Heart right ventricle (tissue), 16 donors: ENCODE data around the gene CTBP1. TPM values are rescaled to one million over a fixed set of nuclear protein-coding genes. Genes with fewer than 3 reads are reported as not detected.

Source experiments
- ATAC-seq, 8 donors: fragments of 200-7000 bp; cut with Tn5 transposase; one replicate each; pipeline ENCODE4 v1.9.1; 2020; ENCODE audit warnings: mild to moderate bottlenecking in 8 of 8, moderate library complexity in 8 of 8, moderate number of reproducible peaks in 1 of 8
- DNase-seq, 2 donors: peaks; one replicate each; pipeline ENCODE4 v3.0.0-alpha.2; 2020
- H3K27ac ChIP-seq, 10 donors: fragments of 200-600 bp; sonication (generic) in 2 of 10; one replicate each; pipeline versions ENCODE4 v1.5.0 to v1.8.0; 2020 to 2022; ENCODE audit warnings: mild to moderate bottlenecking in 3 of 10
- H3K27me3 ChIP-seq, 7 donors: fragments of 200-600 bp; one replicate each; pipeline ENCODE4 v1.8.0; 2021 to 2022; ENCODE audit warnings: mild to moderate bottlenecking in 2 of 7
- H3K36me3 ChIP-seq, 9 donors: fragments of 200-600 bp; sonication (generic) in 1 of 9; one replicate each; pipeline versions ENCODE4 v1.5.0 to v1.8.0; 2020 to 2022; ENCODE audit warnings: mild to moderate bottlenecking in 2 of 9
- H3K4me1 ChIP-seq, 9 donors: fragments of 200-600 bp; sonication (generic) in 1 of 9; one replicate each; pipeline versions ENCODE4 v1.5.0 to v1.8.0; 2020 to 2022; ENCODE audit warnings: mild to moderate bottlenecking in 4 of 9
- H3K4me3 ChIP-seq, 10 donors: fragments of 200-600 bp; sonication (generic) in 2 of 10; one replicate each; pipeline versions ENCODE4 v1.5.0 to v1.8.0; 2020 to 2022; ENCODE audit warnings: mild to moderate bottlenecking in 7 of 10, moderate library complexity in 2 of 10
- H3K9me3 ChIP-seq, 11 donors: fragments of 200-600 bp in 10 of 11; sonication (generic) in 2 of 11; one replicate each; pipeline versions ENCODE4 v1.5.0 to v1.8.0; 2013 to 2022; ENCODE audit warnings: mild to moderate bottlenecking in 2 of 11, control low read depth in 1 of 11, moderate library complexity in 1 of 11
- WGBS, 2 donors: extraction: QIAGEN DNeasy Blood & Tissue Kit; methylation state at CpG; one replicate each; pipeline ENCODE4 v1.1.7; 2013; ENCODE audit warnings: inconsistent platforms in 1 of 2; 5-methylcytosine and 5-hydroxymethylcytosine counted together
- intact Hi-C, 10 donors: fragments of 100-400 bp; cut with DNase I; formaldehyde crosslinking; loops; one replicate each; pipeline versions ENCODE4 v1.11.1 to v1.14.2; 2022
- polyA plus RNA-seq, 2 donors: library from polyadenylated mRNA; stranded (reverse); fragments of 200-250 nt; gene quantifications; one replicate each; pipeline ENCODE4 v1.2.3, GENCODE V29; 2013
- total RNA-seq, 10 donors: library from RNA; stranded (reverse); fragmentation: NEBNext Ultra II Directional in 3 of 10; extraction: Animal tissue kit (Norgen Biotek cat#: 25700) in 3 of 10; gene quantifications; one replicate each; pipeline versions ENCODE4 v1.2.1 to v1.2.4, GENCODE V29; 2021 to 2023
- TF ChIP-seq, protein P1 (sequence below), 9 donors: fragments of 200-600 bp; sonication (generic) in 2 of 9; IDR thresholded peaks; one replicate each; pipeline versions ENCODE4 v1.5.0 to v1.8.0; 2021 to 2022; ENCODE audit warnings: antibody characterized with exemption in 9 of 9, mild to moderate bottlenecking in 5 of 9, moderate library complexity in 1 of 9
- donor health status: Arrhythmogenic right ventricular cardiomyopathy.
- donor health status: ischemic (EF 13 %, LVEDD 7.1; RV severe dilation, severe dysfunction).
- donor health status: healthy with polysubstance abuse.
- donor health status: DM: no; HTN: yes; CAD: no.
- donor health status: DM: no; HTN: no; CAD: no.
- donor health status: ischemic (EF 25% LVEDD 6.9; RV normal size, moderate dysfunction).
- donor health status: ischemic (EF 25% LVEDD 5.7; RV mildly dilated, moderate dysfunction).
- donor health status: healthy.
- donor health status: DM: yes; HTN: yes; CAD: no.
- donor health status: Ischemic cardiomyopathy.
- donor health status: ischemic (EF 35%, LVEDD 5.7; RV mildly dilated, moderate dysfunction).
- donor health status: nonischemic (EF 11% LVEDD 7.7; RV severe dilation, severe dysfunction).
- donor health status: DM: yes; HTN: yes; CAD: no.
- donor health status: PGD.
- donor health status: ischemic (EF 29% LVEDD 5.4; RV normal size, mild dysfunction).
- donor health status: nonischemic (EF 23%, LVEDD 6.1; RV moderate dilation, normal function).

The CTBP1 gene
- total and polyA plus RNA-seq, 12 donors = 98.6 to 132 (median 121) TPM

DNA sequence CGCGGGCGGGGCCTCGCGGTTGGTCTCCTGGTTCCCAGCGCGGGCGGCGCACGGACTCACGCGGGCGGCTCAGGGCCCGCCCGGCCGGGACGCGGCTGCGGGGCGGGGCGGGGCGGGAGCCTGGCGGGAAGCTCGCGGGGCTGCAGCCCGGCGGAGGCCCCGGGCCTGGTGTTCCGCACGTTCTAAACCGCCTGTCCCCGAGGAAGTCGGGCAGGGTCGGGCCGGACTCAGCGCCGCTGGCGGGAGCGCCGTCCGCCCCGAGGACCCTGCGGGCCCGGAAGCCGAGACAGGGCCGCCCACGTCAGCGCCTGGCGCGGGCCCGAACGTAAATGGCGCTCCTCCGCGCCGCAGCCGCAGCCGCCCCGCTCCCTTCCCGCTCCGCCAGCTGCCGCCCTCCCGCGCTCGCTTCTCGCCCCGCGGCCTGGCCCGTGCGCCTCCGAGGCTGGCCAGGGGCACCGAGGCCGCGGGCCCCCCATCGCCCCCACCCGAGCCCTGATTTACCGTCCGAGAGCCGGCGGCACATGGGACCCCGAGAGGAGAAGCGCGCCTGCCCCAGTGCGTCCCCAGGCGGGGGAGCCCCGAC lies 309 bp upstream of the CTBP1 start:
- DNase-seq (peak; percentile 85 to 89), ATAC-seq (peak; percentile 40 to 75 (median 66))
- H3K36me3 ChIP-seq = peaks cover 0 to 13% (median 0%) of the 10 kb centered on the region in 9 donors
- H3K9me3 ChIP-seq = peaks cover 0 to 14% (median 0%) of the 10 kb centered on the region in 11 donors
- peak overlapping the region; percentile 45 to 86 (median 78) for H3K4me3 ChIP-seq
- TF ChIP-seq, protein P1, sequence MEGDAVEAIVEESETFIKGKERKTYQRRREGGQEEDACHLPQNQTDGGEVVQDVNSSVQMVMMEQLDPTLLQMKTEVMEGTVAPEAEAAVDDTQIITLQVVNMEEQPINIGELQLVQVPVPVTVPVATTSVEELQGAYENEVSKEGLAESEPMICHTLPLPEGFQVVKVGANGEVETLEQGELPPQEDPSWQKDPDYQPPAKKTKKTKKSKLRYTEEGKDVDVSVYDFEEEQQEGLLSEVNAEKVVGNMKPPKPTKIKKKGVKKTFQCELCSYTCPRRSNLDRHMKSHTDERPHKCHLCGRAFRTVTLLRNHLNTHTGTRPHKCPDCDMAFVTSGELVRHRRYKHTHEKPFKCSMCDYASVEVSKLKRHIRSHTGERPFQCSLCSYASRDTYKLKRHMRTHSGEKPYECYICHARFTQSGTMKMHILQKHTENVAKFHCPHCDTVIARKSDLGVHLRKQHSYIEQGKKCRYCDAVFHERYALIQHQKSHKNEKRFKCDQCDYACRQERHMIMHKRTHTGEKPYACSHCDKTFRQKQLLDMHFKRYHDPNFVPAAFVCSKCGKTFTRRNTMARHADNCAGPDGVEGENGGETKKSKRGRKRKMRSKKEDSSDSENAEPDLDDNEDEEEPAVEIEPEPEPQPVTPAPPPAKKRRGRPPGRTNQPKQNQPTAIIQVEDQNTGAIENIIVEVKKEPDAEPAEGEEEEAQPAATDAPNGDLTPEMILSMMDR (IDR thresholded peaks at IDR 0.05) = peak in 1 of 9 donors; percentile 17
- intact Hi-C loops = loop anchor here in 8 of 10 donors (1.0 to 5.0 kb wide), 8 partner anchors 16 to 98 kb away; partner anchors contain the start of genes UVSSA (in 5 of the 8) and SPON2 (in 1 of the 8)
- H3K4me1 ChIP-seq = peaks cover 43 to 60% (median 51%) of the 10 kb centered on the region in 9 donors
- WGBS, 2 donors = 0% methylated on average over 54 to 86 of the region's 86 CpGs
- peak overlapping the region; percentile 91 to 99 (median 98) for H3K27ac ChIP-seq
- H3K27me3 ChIP-seq = no peaks in the 10 kb centered on the region

DNA sequence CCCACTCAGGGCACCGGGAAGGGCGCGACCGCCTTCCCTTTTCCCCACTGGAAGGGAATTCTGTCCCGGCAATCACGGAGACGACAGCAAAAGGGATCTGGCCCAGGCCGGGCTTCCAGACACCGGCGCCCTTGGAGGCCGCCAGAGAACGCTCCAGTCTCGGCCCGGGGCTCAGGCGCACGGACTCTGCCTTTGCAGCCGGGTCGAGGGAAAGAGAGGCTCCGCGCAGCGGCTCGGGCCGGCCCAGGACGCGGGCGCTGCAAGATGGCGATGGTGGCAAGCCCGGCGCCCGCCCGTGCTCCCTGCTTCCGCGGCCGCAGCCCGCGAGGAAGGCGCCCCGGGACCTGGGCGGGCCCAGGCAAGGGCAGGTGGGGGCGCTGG lies 1.1 kb downstream of the CTBP1 start:
- Histone ChIP-seq H3K9me3 (peaks cover 0 to under 1% (median 0%) of the 10 kb centered on the region in 11 donors), H3K27ac (peak overlapping the region; percentile 92 to 99 (median 98)), H3K27me3 (no peaks in the 10 kb centered on the region), H3K36me3 (peaks cover 0 to 13% (median 0%) of the 10 kb centered on the region in 9 donors), H3K4me1 (peaks cover 55 to 71% (median 65%) of the 10 kb centered on the region in 9 donors), H3K4me3 (peak overlapping the region; percentile 70 to 96 (median 88))
- WGBS, 2 donors = 0% methylated on average over 34 to 40 of the region's 40 CpGs
- ATAC-seq = peak in 5 of 8 donors; percentile 0 to 32 (median 19)
- intact Hi-C loops = loop anchor here in 8 of 10 donors (2.0 to 5.0 kb wide), 7 partner anchors 36 to 99 kb away; partner anchors contain the start of genes UVSSA (in 5 of the 8) and SPON2 (in 2 of the 8)
- TF ChIP-seq, protein P1 (IDR thresholded peaks at IDR 0.05) = no peak
- DNase-seq = no peak

DNA sequence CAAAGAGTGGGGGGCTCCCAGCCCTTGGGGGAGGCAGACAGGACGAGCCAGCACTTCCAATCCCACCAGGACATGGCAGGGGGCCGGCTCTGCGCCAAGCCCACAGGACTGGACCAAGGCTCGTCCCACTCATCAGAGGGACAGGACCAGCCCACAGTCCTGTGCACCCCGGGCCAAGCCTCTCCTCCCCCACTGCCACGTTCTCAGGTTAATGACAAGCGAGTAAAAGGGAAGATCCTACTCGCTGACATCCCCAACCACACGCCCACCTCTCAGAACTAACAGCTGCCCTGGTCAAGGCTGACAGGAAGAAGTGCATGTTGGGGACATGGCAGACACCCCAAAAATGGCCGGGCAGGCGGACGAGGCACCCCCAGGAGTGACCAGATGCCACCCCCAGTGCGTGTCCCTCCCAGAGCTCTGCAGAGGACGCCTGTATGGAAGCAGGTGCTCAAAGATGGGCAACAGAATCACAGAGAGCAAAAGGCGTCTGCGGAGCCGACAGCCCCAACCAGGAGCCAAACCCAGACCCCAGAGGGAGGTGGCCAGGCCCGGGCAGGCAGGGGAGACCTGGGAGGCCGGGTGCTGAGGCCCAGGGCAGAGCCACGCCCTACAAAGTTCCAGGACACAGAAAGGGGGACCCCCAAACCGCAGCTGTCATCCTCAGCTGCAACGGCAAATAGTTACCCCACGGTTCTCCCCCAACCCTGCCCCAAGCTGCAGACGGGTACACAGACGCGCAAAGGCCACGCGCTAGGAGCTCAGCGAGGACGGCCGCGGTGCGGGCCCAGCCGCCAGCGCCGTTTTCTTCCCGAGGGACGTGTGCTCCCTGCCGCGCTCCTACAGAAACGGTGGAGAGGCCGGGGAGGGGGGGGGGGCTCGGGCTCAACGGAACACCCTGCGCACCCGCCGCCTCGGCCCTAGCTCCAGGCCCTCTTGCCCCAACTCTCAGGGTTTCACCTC lies 1.7 kb downstream of the CTBP1 start:
- Histone ChIP-seq H3K9me3 (no peaks in the 10 kb centered on the region), H3K27ac (peak overlapping the region; percentile 92 to 99 (median 98)), H3K36me3 (peaks cover 0 to 12% (median 0%) of the 10 kb centered on the region in 9 donors), H3K27me3 (no peaks in the 10 kb centered on the region), H3K4me3 (peak overlapping the region; percentile 70 to 96 (median 88)), H3K4me1 (peaks cover 57 to 78% (median 71%) of the 10 kb centered on the region in 9 donors)
- TF ChIP-seq, protein P1 (IDR thresholded peaks at IDR 0.05) = no peak
- 9 to 13% methylated on average over 41 to 48 of the region's 48 CpGs for WGBS, 2 donors
- peak in 3 of 8 donors; percentile 0 to 7 (median 2) for ATAC-seq
- intact Hi-C loops = loop anchor here in 8 of 10 donors (2.0 to 5.0 kb wide), 6 partner anchors 35 to 100 kb away; partner anchors contain the start of genes SPON2 (in 2 of the 8) and UVSSA (in 1 of the 8)
- DNase-seq = no peak
